K562 (cell line): ENCODE results near the gene DAPK2. TPM values are rescaled to one million over a fixed set of nuclear protein-coding genes. Genes with fewer than 3 reads are reported as not detected.

ENCODE experiments used
- CBFA2T2 ChIP-seq: fragments of 450-650 bp; conservative IDR thresholded peaks from 2 replicates; pipeline ENCODE4 v1.6.1; 2017; ENCODE audit warnings: mild to moderate bottlenecking
- DMBX1 ChIP-seq: fragments of 250-450 bp; sonication (Bioruptor Pico); IDR thresholded peaks from 2 replicates; pipeline ENCODE4 v1.8.0; 2022; ENCODE audit warnings: inconsistent platforms, mild to moderate bottlenecking, moderate library complexity, borderline replicate concordance
- KLF16 ChIP-seq: IDR thresholded peaks from 2 replicates; pipeline ENCODE4 v1.6.1; 2016; ENCODE audit warnings: antibody characterized with exemption
- MEF2D ChIP-seq: conservative IDR thresholded peaks from 2 replicates; pipeline ENCODE4 v1.6.1; 2016; ENCODE audit warnings: low read depth, missing genetic modification characterization, missing compliant biosample characterization
- NKRF ChIP-seq: fragments of 450-650 bp; IDR thresholded peaks from 2 replicates; pipeline ENCODE4 v1.6.1; 2016; ENCODE audit warnings: borderline replicate concordance
- YY1 ChIP-seq, 3 experiments: IDR thresholded peaks; 2 replicates each; pipeline ENCODE4 v1.6.1; 2011; ENCODE audit warnings: low read length in 2 of 3, mild to moderate bottlenecking in 2 of 3, moderate library complexity in 2 of 3, borderline replicate concordance in 1 of 3, control low read depth in 1 of 3, low read depth in 1 of 3; ENCODE audit not compliant: insufficient read depth in 3 of 3, insufficient replicate concordance in 2 of 3, control insufficient read depth in 1 of 3, insufficient read length in 1 of 3; ENCODE audit errors: extremely low read depth in 1 of 3
- ZBTB9 ChIP-seq: fragments of 450-650 bp; formaldehyde crosslinking; IDR thresholded peaks from 2 replicates; pipeline ENCODE4 v1.4.0; 2020; ENCODE audit warnings: mild to moderate bottlenecking, moderate library complexity
- ZNF431 ChIP-seq: sonication (generic); formaldehyde crosslinking; IDR thresholded peaks from 2 replicates; pipeline ENCODE4 v1.8.0; 2022; ENCODE audit warnings: mild to moderate bottlenecking, missing genetic modification reagents
- ZNF699 ChIP-seq: fragments of 250-450 bp; sonication (Bioruptor Pico); IDR thresholded peaks from 2 replicates; pipeline ENCODE4 v1.8.0; 2021; ENCODE audit warnings: mild to moderate bottlenecking, moderate library complexity; ENCODE audit not compliant: insufficient replicate concordance
- polyA plus RNA-seq, 8 experiments: library from polyadenylated mRNA; depleted of rRNA in 4 of 8; stranded (reverse) in 5 of 8; unstranded in 3 of 8; fragments of >200 nt; fragmentation: Nextera tagmentation in 2 of 8; fragmentation: Illumina TruSeq in 1 of 8; extraction: Ambion mirVana in 2 of 8; extraction: Trizol in 1 of 8; gene quantifications; 2 replicates each; pipeline versions ENCODE4 v1.2.1 to v1.2.3, GENCODE V29; 2011 to 2014; ENCODE audit warnings: inconsistent platforms in 1 of 8, missing spikeins in 1 of 8
- total RNA-seq, 7 experiments: library from RNA; depleted of rRNA in 6 of 7; stranded (reverse); fragments of >200 nt in 6 of 7; fragmentation: Illumina TruSeq in 2 of 7; extraction: Trizol in 2 of 7; gene quantifications; 2 replicates each; pipeline versions ENCODE4 v1.2.1 to v1.2.3, GENCODE V29; 2011 to 2021; ENCODE audit warnings: low replicate concordance in 1 of 7
- TF ChIP-seq, protein P1 (sequence below): fragments of 450-650 bp; IDR thresholded peaks from 2 replicates; pipeline ENCODE4 v1.6.1; 2016; ENCODE audit warnings: mild to moderate bottlenecking, moderate library complexity

DAPK2 gene
- total and polyA plus RNA-seq, 9 of the 15 experiments (the other 6 are each of a cell fraction or from before 2014, with no cell fraction given) = 0.14 to 5.2 (median 2.2) TPM

DNA sequence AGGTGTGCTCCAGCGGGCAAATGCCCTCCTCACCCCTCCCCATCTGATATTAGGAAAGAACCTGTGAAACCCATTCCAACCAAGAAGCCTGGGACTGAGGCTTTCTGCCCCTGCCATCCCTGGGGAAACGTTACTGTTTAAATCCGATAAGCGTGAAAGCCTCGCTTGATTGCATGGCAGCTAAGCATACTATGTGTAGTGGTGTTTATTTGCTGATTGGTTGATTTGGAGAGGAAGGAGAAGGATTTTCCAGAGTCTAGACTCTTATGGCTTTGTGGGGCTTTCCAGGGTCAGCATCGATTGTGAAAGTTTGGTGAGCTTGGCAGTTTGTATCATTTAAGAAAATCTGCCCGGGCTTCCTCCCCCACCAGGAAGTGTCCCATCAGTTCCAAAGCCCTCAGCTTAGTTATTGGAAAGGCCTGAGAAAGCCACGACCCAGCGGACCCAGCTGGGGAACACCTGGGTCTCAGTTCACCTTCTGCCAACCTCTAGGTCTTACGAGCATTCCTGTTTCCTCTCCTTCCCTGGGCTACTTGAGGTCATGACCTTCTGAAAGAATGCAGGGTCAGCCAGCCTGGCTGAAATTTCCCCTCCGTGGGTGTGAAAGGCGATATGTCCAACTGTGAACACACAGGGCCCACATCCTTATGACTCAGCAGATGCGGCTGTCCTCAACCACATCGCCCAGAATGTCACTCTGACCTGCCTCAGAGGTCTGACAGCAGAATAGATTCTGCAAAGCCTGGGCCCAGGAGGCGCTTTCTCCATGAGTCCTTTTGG lies 149.8 kb downstream of the DAPK2 start (continued):
- TF ChIP-seq, protein P1, sequence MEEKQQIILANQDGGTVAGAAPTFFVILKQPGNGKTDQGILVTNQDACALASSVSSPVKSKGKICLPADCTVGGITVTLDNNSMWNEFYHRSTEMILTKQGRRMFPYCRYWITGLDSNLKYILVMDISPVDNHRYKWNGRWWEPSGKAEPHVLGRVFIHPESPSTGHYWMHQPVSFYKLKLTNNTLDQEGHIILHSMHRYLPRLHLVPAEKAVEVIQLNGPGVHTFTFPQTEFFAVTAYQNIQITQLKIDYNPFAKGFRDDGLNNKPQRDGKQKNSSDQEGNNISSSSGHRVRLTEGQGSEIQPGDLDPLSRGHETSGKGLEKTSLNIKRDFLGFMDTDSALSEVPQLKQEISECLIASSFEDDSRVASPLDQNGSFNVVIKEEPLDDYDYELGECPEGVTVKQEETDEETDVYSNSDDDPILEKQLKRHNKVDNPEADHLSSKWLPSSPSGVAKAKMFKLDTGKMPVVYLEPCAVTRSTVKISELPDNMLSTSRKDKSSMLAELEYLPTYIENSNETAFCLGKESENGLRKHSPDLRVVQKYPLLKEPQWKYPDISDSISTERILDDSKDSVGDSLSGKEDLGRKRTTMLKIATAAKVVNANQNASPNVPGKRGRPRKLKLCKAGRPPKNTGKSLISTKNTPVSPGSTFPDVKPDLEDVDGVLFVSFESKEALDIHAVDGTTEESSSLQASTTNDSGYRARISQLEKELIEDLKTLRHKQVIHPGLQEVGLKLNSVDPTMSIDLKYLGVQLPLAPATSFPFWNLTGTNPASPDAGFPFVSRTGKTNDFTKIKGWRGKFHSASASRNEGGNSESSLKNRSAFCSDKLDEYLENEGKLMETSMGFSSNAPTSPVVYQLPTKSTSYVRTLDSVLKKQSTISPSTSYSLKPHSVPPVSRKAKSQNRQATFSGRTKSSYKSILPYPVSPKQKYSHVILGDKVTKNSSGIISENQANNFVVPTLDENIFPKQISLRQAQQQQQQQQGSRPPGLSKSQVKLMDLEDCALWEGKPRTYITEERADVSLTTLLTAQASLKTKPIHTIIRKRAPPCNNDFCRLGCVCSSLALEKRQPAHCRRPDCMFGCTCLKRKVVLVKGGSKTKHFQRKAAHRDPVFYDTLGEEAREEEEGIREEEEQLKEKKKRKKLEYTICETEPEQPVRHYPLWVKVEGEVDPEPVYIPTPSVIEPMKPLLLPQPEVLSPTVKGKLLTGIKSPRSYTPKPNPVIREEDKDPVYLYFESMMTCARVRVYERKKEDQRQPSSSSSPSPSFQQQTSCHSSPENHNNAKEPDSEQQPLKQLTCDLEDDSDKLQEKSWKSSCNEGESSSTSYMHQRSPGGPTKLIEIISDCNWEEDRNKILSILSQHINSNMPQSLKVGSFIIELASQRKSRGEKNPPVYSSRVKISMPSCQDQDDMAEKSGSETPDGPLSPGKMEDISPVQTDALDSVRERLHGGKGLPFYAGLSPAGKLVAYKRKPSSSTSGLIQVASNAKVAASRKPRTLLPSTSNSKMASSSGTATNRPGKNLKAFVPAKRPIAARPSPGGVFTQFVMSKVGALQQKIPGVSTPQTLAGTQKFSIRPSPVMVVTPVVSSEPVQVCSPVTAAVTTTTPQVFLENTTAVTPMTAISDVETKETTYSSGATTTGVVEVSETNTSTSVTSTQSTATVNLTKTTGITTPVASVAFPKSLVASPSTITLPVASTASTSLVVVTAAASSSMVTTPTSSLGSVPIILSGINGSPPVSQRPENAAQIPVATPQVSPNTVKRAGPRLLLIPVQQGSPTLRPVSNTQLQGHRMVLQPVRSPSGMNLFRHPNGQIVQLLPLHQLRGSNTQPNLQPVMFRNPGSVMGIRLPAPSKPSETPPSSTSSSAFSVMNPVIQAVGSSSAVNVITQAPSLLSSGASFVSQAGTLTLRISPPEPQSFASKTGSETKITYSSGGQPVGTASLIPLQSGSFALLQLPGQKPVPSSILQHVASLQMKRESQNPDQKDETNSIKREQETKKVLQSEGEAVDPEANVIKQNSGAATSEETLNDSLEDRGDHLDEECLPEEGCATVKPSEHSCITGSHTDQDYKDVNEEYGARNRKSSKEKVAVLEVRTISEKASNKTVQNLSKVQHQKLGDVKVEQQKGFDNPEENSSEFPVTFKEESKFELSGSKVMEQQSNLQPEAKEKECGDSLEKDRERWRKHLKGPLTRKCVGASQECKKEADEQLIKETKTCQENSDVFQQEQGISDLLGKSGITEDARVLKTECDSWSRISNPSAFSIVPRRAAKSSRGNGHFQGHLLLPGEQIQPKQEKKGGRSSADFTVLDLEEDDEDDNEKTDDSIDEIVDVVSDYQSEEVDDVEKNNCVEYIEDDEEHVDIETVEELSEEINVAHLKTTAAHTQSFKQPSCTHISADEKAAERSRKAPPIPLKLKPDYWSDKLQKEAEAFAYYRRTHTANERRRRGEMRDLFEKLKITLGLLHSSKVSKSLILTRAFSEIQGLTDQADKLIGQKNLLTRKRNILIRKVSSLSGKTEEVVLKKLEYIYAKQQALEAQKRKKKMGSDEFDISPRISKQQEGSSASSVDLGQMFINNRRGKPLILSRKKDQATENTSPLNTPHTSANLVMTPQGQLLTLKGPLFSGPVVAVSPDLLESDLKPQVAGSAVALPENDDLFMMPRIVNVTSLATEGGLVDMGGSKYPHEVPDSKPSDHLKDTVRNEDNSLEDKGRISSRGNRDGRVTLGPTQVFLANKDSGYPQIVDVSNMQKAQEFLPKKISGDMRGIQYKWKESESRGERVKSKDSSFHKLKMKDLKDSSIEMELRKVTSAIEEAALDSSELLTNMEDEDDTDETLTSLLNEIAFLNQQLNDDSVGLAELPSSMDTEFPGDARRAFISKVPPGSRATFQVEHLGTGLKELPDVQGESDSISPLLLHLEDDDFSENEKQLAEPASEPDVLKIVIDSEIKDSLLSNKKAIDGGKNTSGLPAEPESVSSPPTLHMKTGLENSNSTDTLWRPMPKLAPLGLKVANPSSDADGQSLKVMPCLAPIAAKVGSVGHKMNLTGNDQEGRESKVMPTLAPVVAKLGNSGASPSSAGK = peak; percentile 70
- peak; percentile 69; the same call in 1 of the 2 replicates for TF ChIP-seq KLF16
- TF ChIP-seq YY1 (IDR thresholded peaks at IDR 0.05; ENCODE audit: borderline replicate concordance in 1 of 3, control insufficient read depth in 1 of 3, extremely low read depth in 1 of 3, insufficient read depth in 3 of 3, insufficient read length in 1 of 3, insufficient replicate concordance in 2 of 3, low read depth in 1 of 3, low read length in 2 of 3) = peak in 1 of 3 experiments; percentile 27
- no peak for TF ChIP-seq ZNF699
- TF ChIP-seq NKRF = no peak
- peak; percentile 63 for TF ChIP-seq CBFA2T2
- peak; percentile 32; the same call in 1 of the 2 replicates for TF ChIP-seq ZBTB9 (CRISPR knock-in tag)
- TF ChIP-seq ZNF431 = no peak
- TF ChIP-seq MEF2D (tag) = no peak
- TF ChIP-seq DMBX1 (CRISPR knock-in tag) = peak; percentile 88
